ENCODE data around the gene NEK6. TPM values are rescaled to one million over a fixed set of nuclear protein-coding genes. Genes with fewer than 3 reads are reported as not detected.

Gene NEK6
- total and polyA plus RNA-seq, 2 of the 8 experiments (the other 6 are each of a cell fraction or from before 2014, with no cell fraction given) = 17.7 to 19.7 TPM

- TF ChIP-seq USF2 (IDR thresholded peaks at IDR 0.05; ENCODE audit: low read length) (no peak), MAX (IDR thresholded peaks at IDR 0.05) (no peak), EZH2 (IDR thresholded peaks at IDR 0.05; ENCODE audit: low read depth, low read length, severe bottlenecking) (no peak)
Measured at GRCh38 chr9:124341455-124342170, 83.9 kb downstream of the NEK6 start (continued).

Measured in H1 (cell line).